HepG2 (cell line): ENCODE results near the gene POLDIP3. TPM values are rescaled to one million over a fixed set of nuclear protein-coding genes. Genes with fewer than 3 reads are reported as not detected.

ENCODE experiments used
- ATAC-seq: fragments of 200-7000 bp; cut with Tn5 transposase; 3 replicates; pipeline ENCODE4 v1.9.1; 2020; ENCODE audit warnings: mild to moderate bottlenecking, moderate library complexity
- BruUV-seq: library from RNA; stranded (reverse); fragments of 400-500 nt; replicated peaks from 2 replicates; lab custom pipeline; 2021; lab: Mats Ljungman, UMichigan
- CTCF ChIA-PET: fragments of 300-600 bp; formaldehyde crosslinking; extraction: SDS; loops from one replicate; lab custom pipeline; 2021; ENCODE audit warnings: low total read pairs, inconsistent platforms, low intra/inter-chr PET ratio; lab: Yijun Ruan, JAX
- POLR2A ChIA-PET: fragments of 350-600 bp; sonication (Branson Sonifier 250); formaldehyde crosslinking; loops from one replicate; lab custom pipeline; 2020; ENCODE audit warnings: antibody characterized with exemption, inconsistent platforms; lab: Yijun Ruan, JAX
- DNase-seq: peaks from one replicate; pipeline ENCODE4 v3.0.0-alpha.2; 2015; ENCODE audit warnings: low spot score
- FAIRE-seq: peaks from 3 replicates; lab custom pipeline; 2011; peaks lifted over from hg19 to GRCh38; lab: Jason Lieb, UNC
- H2AFZ ChIP-seq: one replicate; pipeline ENCODE4 v1.6.1; 2011; ENCODE audit warnings: low read length, inconsistent platforms
- H3K27ac ChIP-seq: fragments of 300-600 bp; 3 replicates; pipeline ENCODE4 v1.8.0; 2011; ENCODE audit warnings: mixed run types, mild to moderate bottlenecking, mixed read lengths, low read length, inconsistent platforms; ENCODE audit not compliant: insufficient read depth; ENCODE audit errors: extremely low read length
- H3K27me3 ChIP-seq, 2 experiments: fragments of 200-600 bp in 1 of 2; 2 replicates in 1 of 2; 3 replicates in 1 of 2; pipeline versions ENCODE4 v1.6.0 to v1.8.0; 2011; ENCODE audit warnings: low read length in 2 of 2, mild to moderate bottlenecking in 2 of 2, moderate library complexity in 2 of 2, inconsistent platforms in 1 of 2; ENCODE audit not compliant: insufficient read depth in 2 of 2, control insufficient read depth in 1 of 2
- H3K36me3 ChIP-seq, 2 experiments: fragments of 200-600 bp in 1 of 2; replicated peaks in 1 of 2; 2 replicates in 1 of 2; 3 replicates in 1 of 2; pipeline versions ENCODE4 v1.5.1 to v1.8.0; 2011; ENCODE audit warnings: low read length in 2 of 2, inconsistent platforms in 1 of 2; ENCODE audit not compliant: insufficient read depth in 2 of 2, control insufficient read depth in 1 of 2
- H3K4me1 ChIP-seq: 2 replicates; pipeline ENCODE4 v1.5.1; 2012; ENCODE audit warnings: low read length, inconsistent platforms; ENCODE audit not compliant: insufficient read depth
- H3K4me2 ChIP-seq: 2 replicates; pipeline ENCODE4 v1.6.0; 2011; ENCODE audit warnings: low read depth, low read length, inconsistent platforms
- H3K4me3 ChIP-seq, 3 experiments: fragments of 200-600 bp in 1 of 3; sonication (generic), shearing (Covaris generic) in 1 of 3; replicated peaks in 1 of 3; 2 replicates each; pipeline ENCODE4 v1.5.1; 2011 to 2016; ENCODE audit warnings: low read length in 3 of 3, inconsistent platforms in 2 of 3, low read depth in 2 of 3, mild to moderate bottlenecking in 2 of 3, control low read depth in 1 of 3, mixed read lengths in 1 of 3; ENCODE audit not compliant: insufficient read depth in 1 of 3
- H3K79me2 ChIP-seq: one replicate; pipeline ENCODE4 v1.6.1; 2011; ENCODE audit warnings: low read length, inconsistent platforms; ENCODE audit not compliant: insufficient read depth
- H3K9ac ChIP-seq: 2 replicates; pipeline ENCODE4 v1.6.0; 2011; ENCODE audit warnings: mild to moderate bottlenecking, low read depth, low read length, inconsistent platforms; ENCODE audit not compliant: insufficient read depth
- H3K9me3 ChIP-seq: 2 replicates; pipeline ENCODE4 v1.5.1; 2012; ENCODE audit warnings: mild to moderate bottlenecking, low read length
- H4K20me1 ChIP-seq: 2 replicates; pipeline ENCODE4 v1.6.0; 2011; ENCODE audit warnings: inconsistent platforms, mild to moderate bottlenecking, low read length, moderate library complexity; ENCODE audit not compliant: insufficient read depth
- ATF4 ChIP-seq, 2 experiments: fragments of 450-650 bp in 1 of 2; sonication (generic) in 1 of 2; formaldehyde crosslinking; IDR thresholded peaks; 2 replicates each; pipeline versions ENCODE4 v1.5.0 to v1.8.0; 2020 to 2022; ENCODE audit warnings: mild to moderate bottlenecking in 1 of 2, missing genetic modification reagents in 1 of 2
- CEBPG ChIP-seq: IDR thresholded peaks from 2 replicates; pipeline ENCODE4 v1.6.1; 2016
- ETV5 ChIP-seq: IDR thresholded peaks from 2 replicates; pipeline ENCODE4 v1.6.1; 2018; ENCODE audit warnings: missing biosample characterization, missing genetic modification reagents, inconsistent platforms, borderline replicate concordance
- FOXP4 ChIP-seq: sonication (generic); formaldehyde crosslinking; IDR thresholded peaks from 2 replicates; pipeline ENCODE4 v1.4.0; 2020; ENCODE audit warnings: missing genetic modification reagents
- MLLT10 ChIP-seq: sonication (generic); formaldehyde crosslinking; IDR thresholded peaks from 2 replicates; pipeline ENCODE4 v1.4.0; 2020; ENCODE audit warnings: missing genetic modification reagents
- MXD1 ChIP-seq: sonication (generic); formaldehyde crosslinking; IDR thresholded peaks from 2 replicates; pipeline ENCODE4 v1.4.0; 2020; ENCODE audit warnings: mild to moderate bottlenecking, missing genetic modification reagents
- MYPOP ChIP-seq: sonication (generic); formaldehyde crosslinking; IDR thresholded peaks from 2 replicates; pipeline ENCODE4 v1.8.1; 2023; ENCODE audit warnings: mild to moderate bottlenecking, moderate library complexity, missing genetic modification reagents
- NR2F2 ChIP-seq: IDR thresholded peaks from 2 replicates; pipeline ENCODE4 v1.6.1; 2012; ENCODE audit warnings: low read depth, inconsistent platforms, borderline replicate concordance
- PRDM4 ChIP-seq: sonication (generic); formaldehyde crosslinking; IDR thresholded peaks from 2 replicates; pipeline ENCODE4 v1.9.0; 2021; ENCODE audit warnings: missing genetic modification reagents, borderline replicate concordance
- U2AF2 ChIP-seq: fragments of 200-400 bp; formaldehyde crosslinking; IDR thresholded peaks from 2 replicates; pipeline ENCODE4 v1.6.1; 2017; ENCODE audit warnings: low read depth, mild to moderate bottlenecking, low read length
- ZNF557 ChIP-seq: sonication (generic); formaldehyde crosslinking; IDR thresholded peaks from 2 replicates; pipeline ENCODE4 v1.4.0; 2020; ENCODE audit warnings: missing genetic modification reagents
- ZSCAN20 ChIP-seq: sonication (generic); formaldehyde crosslinking; IDR thresholded peaks from 2 replicates; pipeline ENCODE4 v1.4.0; 2020; ENCODE audit warnings: missing genetic modification reagents, mild to moderate bottlenecking, borderline replicate concordance
- WGBS: methylation state at CpG from one replicate; pipeline ENCODE4 v1.1.6; 2017; ENCODE audit warnings: low lambda C conversion rate; 5-methylcytosine and 5-hydroxymethylcytosine counted together
- in situ Hi-C: cut with HindIII; loops from 2 replicates; pipeline ENCODE4 v1.10.0; 2017; ENCODE audit warnings: low pct_unique_long_range_greater_than_20kb; ENCODE audit not compliant: extremely low pct_ligation_motif_present
- intact Hi-C: fragments of 100-400 bp; cut with micrococcal nuclease; formaldehyde crosslinking; loops from one replicate; pipeline ENCODE4 v1.10.0; 2022; ENCODE audit not compliant: unreplicated experiment
- polyA plus RNA-seq, 8 experiments: library from polyadenylated mRNA; depleted of rRNA in 3 of 8; stranded (reverse) in 7 of 8; unstranded in 1 of 8; fragments of >200 nt; fragmentation: Illumina TruSeq in 4 of 8; extraction: Trizol in 4 of 8; gene quantifications; 2 replicates each; pipeline versions ENCODE4 v1.2.1 to v1.2.3, GENCODE V29; 2011 to 2016; ENCODE audit warnings: low read depth in 4 of 8, missing spikeins in 1 of 8, mixed read lengths in 1 of 8; ENCODE audit not compliant: insufficient read depth in 1 of 8
- total RNA-seq, 5 experiments: library from RNA; depleted of rRNA; stranded (reverse); fragments of >200 nt; fragmentation: Illumina TruSeq; extraction: Trizol; gene quantifications; 2 replicates each; pipeline ENCODE4 v1.2.3, GENCODE V29; 2016; ENCODE audit warnings: low read depth in 1 of 5

The POLDIP3 gene
- total and polyA plus RNA-seq, 2 of the 13 experiments (the other 11 are each of a cell fraction or from before 2014, with no cell fraction given) = 45.8 to 47.4 TPM

GRCh38 chr22:42577623-42578240, 37.0 kb downstream of the POLDIP3 start:
- ATAC-seq = no peak
- no peak for DNase-seq
- H3K36me3 ChIP-seq = peaks cover 10 to 24% of the 10 kb centered on the region in 2 experiments; a peak in 4 of 5 replicates
- H3K4me1 ChIP-seq = peaks cover 6% of the 10 kb centered on the region
- ChIA-PET CTCF (no interaction called here), POLR2A (no interaction called here)
- H3K9me3 ChIP-seq = no peaks in the 10 kb centered on the region
- intact Hi-C loops = no loop called here
- no peak overlapping the region for H3K4me3 ChIP-seq
- H4K20me1 ChIP-seq = no peaks in the 10 kb centered on the region
- 98% methylated on average over 12 of the region's 15 CpGs for WGBS
- H3K79me2 ChIP-seq = peaks cover 8% of the 10 kb centered on the region
- H3K27me3 ChIP-seq = no peaks in the 10 kb centered on the region
- no peak overlapping the region for H3K27ac ChIP-seq
- no peak for FAIRE-seq
- no TSS peak for BruUV-seq
- no peak overlapping the region for H3K9ac ChIP-seq
- no peak overlapping the region for H2AFZ ChIP-seq
- no peak overlapping the region for H3K4me2 ChIP-seq
- in situ Hi-C loops = no loop called here
- TF ChIP-seq MXD1 (CRISPR knock-in tag) (no peak), ATF4 (CRISPR knock-in tag; IDR thresholded peaks at IDR 0.05) (no peak), CEBPG (CRISPR knock-in tag) (no peak), ZSCAN20 (no peak), MLLT10 (CRISPR knock-in tag) (no peak), ZNF557 (CRISPR knock-in tag) (no peak), NR2F2 (no peak), U2AF2 (no peak), MYPOP (CRISPR knock-in tag) (no peak), ETV5 (CRISPR knock-in tag) (no peak), FOXP4 (CRISPR knock-in tag) (no peak), PRDM4 (CRISPR knock-in tag) (no peak)
